WTC11 (cell line): ENCODE data around the gene PHKA2. TPM values are rescaled to one million over a fixed set of nuclear protein-coding genes. Genes with fewer than 3 reads are reported as not detected.

Source experiments
- ATAC-seq: fragments of 200-7000 bp; cut with Tn5 transposase; 2 replicates; pipeline ENCODE4 v1.10.0; 2021; ENCODE audit warnings: mild to moderate bottlenecking, moderate library complexity
- CTCF ChIA-PET: fragments of 300-600 bp; sonication (Branson Sonifier 250); formaldehyde crosslinking; loops from one replicate; lab custom pipeline; 2021; ENCODE audit warnings: antibody characterized with exemption; lab: Charles Lee
- POLR2A ChIA-PET: fragments of 350-600 bp; sonication (Branson Sonifier 250); formaldehyde crosslinking; loops from one replicate; lab custom pipeline; 2021; ENCODE audit warnings: antibody characterized with exemption; lab: Charles Lee
- DNase-seq: peaks from one replicate; pipeline ENCODE4 v3.0.0; 2021; ENCODE audit warnings: low spot score
- H3K27ac Mint-ChIP-seq: 2 replicates; pipeline ENCODE4 v1.8.0; 2021; ENCODE audit warnings: mixed read lengths
- H3K27me3 Mint-ChIP-seq: 2 replicates; pipeline ENCODE4 v1.8.0; 2021; ENCODE audit warnings: low read depth, mild to moderate bottlenecking, moderate library complexity, mixed read lengths
- H3K36me3 Mint-ChIP-seq: 2 replicates; pipeline ENCODE4 v1.8.0; 2021; ENCODE audit warnings: mixed read lengths
- H3K4me1 Mint-ChIP-seq: 2 replicates; pipeline ENCODE4 v1.8.0; 2022; ENCODE audit warnings: mixed read lengths
- H3K4me3 Mint-ChIP-seq: 2 replicates; pipeline ENCODE4 v1.8.0; 2021; ENCODE audit warnings: mild to moderate bottlenecking, moderate library complexity, mixed read lengths
- H3K9me3 Mint-ChIP-seq: 2 replicates; pipeline ENCODE4 v1.8.0; 2021; ENCODE audit warnings: mixed read lengths
- AFF4 ChIP-seq: sonication (generic); formaldehyde crosslinking; IDR thresholded peaks from 2 replicates; pipeline ENCODE4 v1.8.1; 2023; ENCODE audit warnings: mild to moderate bottlenecking, missing genetic modification reagents, borderline replicate concordance
- AR ChIP-seq: fragments of 250-450 bp; sonication (Bioruptor Pico); IDR thresholded peaks from 2 replicates; pipeline ENCODE4 v1.9.0; 2021; ENCODE audit warnings: mild to moderate bottlenecking
- CREB1 ChIP-seq: sonication (generic); formaldehyde crosslinking; IDR thresholded peaks from 2 replicates; pipeline ENCODE4 v1.8.0; 2023; ENCODE audit warnings: mild to moderate bottlenecking, missing genetic modification reagents
- CTCF ChIP-seq: fragments of 200-600 bp; IDR thresholded peaks from 2 replicates; pipeline ENCODE4 v1.8.0; 2022; ENCODE audit warnings: antibody characterized with exemption
- E2F1 ChIP-seq: sonication (generic); formaldehyde crosslinking; IDR thresholded peaks from 2 replicates; pipeline ENCODE4 v1.8.0; 2022; ENCODE audit warnings: mild to moderate bottlenecking, missing genetic modification reagents
- ETV6 ChIP-seq: sonication (generic); formaldehyde crosslinking; IDR thresholded peaks from 2 replicates; pipeline ENCODE4 v1.8.1; 2022; ENCODE audit warnings: mild to moderate bottlenecking, missing genetic modification reagents
- FOXK1 ChIP-seq: sonication (generic); formaldehyde crosslinking; IDR thresholded peaks from 2 replicates; pipeline ENCODE4 v1.8.0; 2022; ENCODE audit warnings: mild to moderate bottlenecking, moderate library complexity, missing genetic modification reagents
- GABPB1 ChIP-seq: sonication (generic); formaldehyde crosslinking; IDR thresholded peaks from 2 replicates; pipeline ENCODE4 v1.8.1; 2023; ENCODE audit warnings: mild to moderate bottlenecking, missing genetic modification reagents
- MXD4 ChIP-seq: fragments of 250-450 bp; sonication (Bioruptor Pico); IDR thresholded peaks from 2 replicates; pipeline ENCODE4 v1.8.0; 2021; ENCODE audit warnings: mild to moderate bottlenecking, moderate library complexity, borderline replicate concordance
- PRRX2 ChIP-seq: fragments of 250-450 bp; sonication (Bioruptor Pico); IDR thresholded peaks from 2 replicates; pipeline ENCODE4 v1.8.0; 2021; ENCODE audit warnings: mild to moderate bottlenecking
- SMAD3 ChIP-seq: sonication (generic); formaldehyde crosslinking; IDR thresholded peaks from 2 replicates; pipeline ENCODE4 v1.8.0; 2022; ENCODE audit warnings: missing genetic modification reagents, mild to moderate bottlenecking, borderline replicate concordance
- TEAD4 ChIP-seq: sonication (generic); formaldehyde crosslinking; IDR thresholded peaks from 2 replicates; pipeline ENCODE4 v1.8.0; 2022; ENCODE audit warnings: mild to moderate bottlenecking, missing genetic modification reagents
- ZNF232 ChIP-seq: sonication (generic); formaldehyde crosslinking; IDR thresholded peaks from 2 replicates; pipeline ENCODE4 v1.8.0; 2022; ENCODE audit warnings: mild to moderate bottlenecking, missing genetic modification reagents
- ZNF416 ChIP-seq: fragments of 250-450 bp; sonication (Bioruptor Pico); IDR thresholded peaks from 2 replicates; pipeline ENCODE4 v1.9.0; 2021; ENCODE audit warnings: mild to moderate bottlenecking, inconsistent platforms
- ZNF425 ChIP-seq: fragments of 250-450 bp; sonication (Bioruptor Pico); conservative IDR thresholded peaks from 2 replicates; pipeline ENCODE4 v1.9.0; 2021; ENCODE audit warnings: mild to moderate bottlenecking
- total RNA-seq: library from RNA; stranded (reverse); gene quantifications from 3 replicates; pipeline ENCODE4 v1.2.3, GENCODE V29; 2021

The PHKA2 gene
- total RNA-seq, 1 experiment from 2014 or later: 23.8 TPM

- no peak for DNase-seq
- Mint-ChIP-seq H3K4me3 (no peak overlapping the region), H3K27ac (no peak overlapping the region)
- TF ChIP-seq ZNF416 (CRISPR knock-in tag): no peak
- TF ChIP-seq, all 79 proteins: peak for 0
- ChIA-PET POLR2A (no interaction called here), CTCF (no interaction called here)
- Mint-ChIP-seq H3K36me3 (peaks cover 14% of the 10 kb centered on the region), H3K27me3 (no peaks in the 10 kb centered on the region), H3K4me1 (no peaks in the 10 kb centered on the region), H3K9me3 (no peaks in the 10 kb centered on the region)
- no peak for ATAC-seq
Observed at GRCh38 chrX:18949944-18950301, 34.0 kb downstream of the PHKA2 start.

GRCh38 chrX:18949291-18949943, 34.5 kb downstream of the PHKA2 start:
- Mint-ChIP-seq H3K9me3 (no peaks in the 10 kb centered on the region), H3K4me1 (no peaks in the 10 kb centered on the region), H3K27me3 (no peaks in the 10 kb centered on the region), H3K4me3 (no peak overlapping the region), H3K27ac (no peak overlapping the region), H3K36me3 (peaks cover 14% of the 10 kb centered on the region)
- TF ChIP-seq ZNF232 (CRISPR knock-in tag): no peak
- TF ChIP-seq PRRX2 (CRISPR knock-in tag): no peak
- no peak for TF ChIP-seq GABPB1 (CRISPR knock-in tag)
- TF ChIP-seq MXD4 (CRISPR knock-in tag): no peak
- no peak for TF ChIP-seq ZNF425
- TF ChIP-seq E2F1 (CRISPR knock-in tag): no peak
- DNase-seq (no peak), ATAC-seq (no peak)
- CTCF ChIA-PET: no interaction called here
- POLR2A ChIA-PET: no interaction called here

- Mint-ChIP-seq H3K4me3 (no peak overlapping the region), H3K36me3 (peaks cover 18% of the 10 kb centered on the region), H3K27ac (no peak overlapping the region), H3K27me3 (no peaks in the 10 kb centered on the region), H3K4me1 (no peaks in the 10 kb centered on the region), H3K9me3 (no peaks in the 10 kb centered on the region)
- CTCF ChIA-PET: no interaction called here
- no peak for ATAC-seq
- no peak for DNase-seq
- POLR2A ChIA-PET: no interaction called here
- TF ChIP-seq CREB1 (CRISPR knock-in tag) (no peak), FOXK1 (CRISPR knock-in tag) (no peak), AR (no peak), AFF4 (CRISPR knock-in tag) (no peak), ETV6 (CRISPR knock-in tag) (no peak), E2F1 (CRISPR knock-in tag) (no peak), SMAD3 (no peak), TEAD4 (CRISPR knock-in tag) (no peak), MXD4 (CRISPR knock-in tag) (no peak), CTCF (no peak)
Observed at GRCh38 chrX:18946611-18947010, 37.3 kb downstream of the PHKA2 start.
